ENCODE data around the gene GPC3.
"Not testable (repeated sequence)": the region's sequence is repeated elsewhere in the genome, so short reads cannot be mapped to it uniquely, and the experiment has no call there.

GPC3 gene

GRCh38 chrX:133640161-133641015 lies 345.0 kb downstream of the GPC3 start:
- DNase-seq, result no peak

GRCh38 chrX:133639726-133640125 lies 345.7 kb downstream of the GPC3 start:
- DNase-seq, result no peak

GRCh38 chrX:133638285-133638684 lies 347.1 kb downstream of the GPC3 start:
- DNase-seq, result no peak

DNA sequence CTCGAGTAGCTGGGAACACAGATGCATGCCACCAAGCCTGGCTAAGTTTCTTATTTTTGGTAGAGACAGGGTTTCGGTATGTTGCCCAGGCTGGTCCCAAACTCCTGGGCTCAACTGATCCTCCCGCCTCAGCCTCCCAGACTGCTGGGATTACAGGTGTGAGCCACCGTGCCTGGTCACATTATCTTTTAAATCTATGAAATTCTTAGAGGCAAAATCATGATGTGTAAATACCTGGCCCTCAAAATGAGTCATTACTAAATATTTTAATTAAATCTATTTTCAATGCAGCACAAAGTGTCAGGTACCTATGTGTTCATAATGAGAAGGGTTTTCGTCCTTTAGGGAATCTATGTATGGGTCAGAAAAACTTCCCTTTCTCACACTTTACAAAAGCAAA lies 347.6 kb downstream of the GPC3 start:
- no peak for DNase-seq

GRCh38 chrX:133636009-133636408 lies 349.4 kb downstream of the GPC3 start:
- no peak for DNase-seq

DNA sequence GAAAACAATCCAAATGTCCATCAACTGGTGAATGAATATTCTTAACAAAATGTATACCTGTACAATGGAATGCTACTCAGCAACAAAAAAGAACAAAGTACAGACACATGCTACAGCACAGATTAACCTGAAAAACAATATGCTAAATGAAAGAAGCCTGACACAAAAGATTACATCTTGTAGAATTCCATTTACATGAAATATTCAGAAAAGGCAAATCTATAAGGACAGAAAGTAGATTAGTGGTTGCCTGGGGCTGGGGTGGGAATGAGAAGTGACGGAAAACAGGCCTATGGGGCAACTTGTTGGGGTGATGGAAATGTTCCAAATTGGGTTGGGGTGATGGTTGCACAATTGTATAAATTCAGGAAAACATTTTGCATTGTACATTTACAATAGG lies 351.0 kb downstream of the GPC3 start:
- no peak for DNase-seq

DNA sequence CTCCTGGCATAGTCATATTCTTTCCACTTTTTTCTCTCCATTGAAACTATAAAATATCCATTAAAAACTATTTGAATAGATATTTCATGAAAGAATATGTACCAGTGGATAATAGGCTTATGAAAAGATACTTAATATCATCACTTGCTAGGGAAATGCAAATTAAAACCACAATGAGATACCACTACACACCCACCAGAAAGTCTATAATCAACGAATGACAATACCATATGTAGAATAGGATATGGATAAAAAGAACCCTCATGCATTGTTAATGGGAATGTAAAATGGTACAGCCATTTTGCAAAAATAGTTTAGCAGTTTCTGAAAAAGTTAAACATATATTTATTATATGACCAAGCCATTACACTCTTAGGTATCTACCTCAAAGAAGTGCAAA lies 351.4 kb downstream of the GPC3 start:
- DNase-seq, result no peak

GRCh38 chrX:133633162-133633561 lies 352.2 kb downstream of the GPC3 start:
- no peak for DNase-seq

DNA sequence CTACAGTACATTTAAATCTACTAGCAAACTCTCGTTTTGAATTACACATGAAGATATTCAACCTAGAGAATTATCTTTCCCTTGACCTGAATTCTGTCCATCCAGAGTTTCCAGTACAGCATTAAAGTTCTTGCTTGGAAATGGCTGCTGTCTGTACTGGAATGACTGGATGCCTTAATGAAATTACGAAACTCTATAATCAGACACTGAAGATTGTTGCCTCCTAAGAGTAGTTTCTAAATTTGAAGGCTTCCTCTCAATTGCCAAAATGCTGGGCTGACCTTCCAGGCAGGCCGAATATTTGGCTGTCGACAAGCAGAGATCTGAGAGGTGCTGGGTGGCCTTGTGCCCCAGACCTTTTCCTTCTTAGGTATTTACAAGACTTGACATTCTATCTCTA lies 355.0 kb downstream of the GPC3 start:
- DNase-seq, result no peak

- DNase-seq, result no peak
Measured at GRCh38 chrX:133627673-133628072, 357.7 kb downstream of the GPC3 start.

GRCh38 chrX:133621384-133621783 lies 364.0 kb downstream of the GPC3 start:
- DNase-seq, result not testable (repeated sequence)

GRCh38 chrX:133611676-133612075 lies 373.7 kb downstream of the GPC3 start:
- DNase-seq, result no peak

DNA sequence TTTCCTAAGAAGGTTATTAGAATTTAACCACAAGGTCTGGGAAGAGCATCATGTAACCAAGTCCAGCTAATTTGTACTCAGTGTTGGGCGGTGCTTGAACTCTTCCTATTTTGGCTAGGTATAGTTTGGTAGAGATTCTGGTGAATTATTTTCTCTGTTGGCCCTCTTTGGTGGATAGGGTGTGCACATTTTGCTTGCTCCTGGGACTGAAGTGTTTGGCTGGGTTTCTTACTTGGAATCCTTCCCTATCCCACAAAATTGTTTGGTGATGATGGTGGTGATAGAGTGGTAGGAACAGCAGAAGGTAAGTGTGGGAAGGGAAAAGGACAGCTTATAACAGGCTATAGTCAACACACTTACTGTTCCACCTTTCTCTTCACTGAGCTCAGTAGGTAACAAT lies 375.3 kb downstream of the GPC3 start:
- no peak for DNase-seq

DNA sequence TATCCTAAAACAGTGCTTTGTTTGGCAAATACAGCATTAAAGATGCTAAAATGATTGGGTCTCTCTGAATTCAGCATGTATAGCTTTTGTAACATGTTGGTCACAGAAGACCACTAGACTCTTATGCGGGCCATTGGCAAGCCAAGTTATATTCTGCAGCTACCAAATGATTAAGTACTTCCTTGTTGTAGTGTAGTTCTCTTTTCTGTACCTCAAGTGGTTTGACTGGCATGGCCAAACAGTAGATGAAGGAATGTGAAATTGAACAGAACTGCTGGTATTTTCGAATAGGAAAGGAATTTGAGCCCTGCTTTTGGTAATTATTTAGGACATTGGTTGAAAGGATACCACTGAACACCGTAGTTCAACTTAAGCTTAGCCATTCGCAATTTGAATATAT lies 376.2 kb downstream of the GPC3 start:
- no peak for DNase-seq

DNA sequence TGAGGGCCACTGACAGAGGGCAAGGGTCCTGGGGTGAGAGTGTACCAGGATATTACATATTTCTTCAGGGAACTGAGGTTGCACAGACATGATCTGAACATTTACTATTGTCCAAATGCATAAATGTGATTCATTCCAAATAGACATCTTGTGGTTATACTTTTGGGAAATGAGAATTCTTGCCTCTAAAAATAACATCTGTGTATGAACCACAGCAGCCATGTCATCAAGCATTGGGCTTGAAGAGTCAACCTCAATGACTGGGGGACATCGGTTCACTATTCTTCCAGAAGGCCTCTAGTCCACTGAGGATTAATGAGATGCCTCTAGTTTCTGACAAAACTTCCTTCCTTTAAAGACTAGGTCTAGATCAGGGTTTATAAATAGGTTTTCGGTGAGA lies 377.0 kb downstream of the GPC3 start:
- no peak for DNase-seq

DNA sequence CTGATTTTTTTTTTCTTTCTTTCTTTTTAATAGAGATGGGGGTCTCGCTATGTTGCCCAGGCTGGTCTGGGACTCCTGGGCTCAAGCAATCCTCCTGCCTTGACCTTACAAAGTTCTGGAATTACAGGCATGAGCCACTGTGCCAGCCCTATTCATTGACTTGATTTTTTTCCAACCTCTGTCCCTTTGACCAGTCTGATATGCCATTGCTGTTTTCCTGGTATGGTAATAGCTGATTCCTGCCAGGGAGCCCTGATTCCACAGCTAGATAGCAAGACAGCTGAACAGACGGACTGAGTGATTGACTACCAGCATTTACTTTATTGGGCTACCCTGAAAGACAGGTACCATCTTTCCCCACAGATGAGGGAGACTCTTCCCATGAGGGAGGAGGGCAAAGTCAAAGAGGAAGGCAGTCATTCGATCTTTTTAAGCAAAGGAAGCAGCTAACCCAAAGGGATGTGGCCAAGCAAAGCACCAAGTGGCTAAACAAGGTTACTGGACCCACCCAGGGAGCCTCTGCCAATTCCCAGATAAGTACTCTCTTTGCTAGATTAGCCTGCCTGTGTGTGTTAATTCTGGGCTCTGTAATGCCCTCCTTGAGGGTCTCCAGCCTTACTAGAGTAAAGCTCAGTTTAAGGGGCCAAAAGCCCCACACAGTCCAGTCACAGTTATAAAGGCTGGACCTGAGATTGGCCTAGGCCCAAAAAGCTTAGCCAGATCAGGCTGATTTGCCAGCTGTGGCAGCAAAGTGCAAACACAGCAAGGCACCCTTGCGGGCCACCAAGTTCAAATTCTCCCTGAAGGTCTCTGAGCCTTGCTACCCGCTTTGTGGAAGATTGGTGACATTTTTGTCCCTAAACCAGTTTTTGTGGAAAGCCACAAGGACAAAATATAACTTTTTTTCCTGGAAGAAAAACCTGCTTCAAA lies 377.7 kb downstream of the GPC3 start:
- DNase-seq, result no peak

DNA sequence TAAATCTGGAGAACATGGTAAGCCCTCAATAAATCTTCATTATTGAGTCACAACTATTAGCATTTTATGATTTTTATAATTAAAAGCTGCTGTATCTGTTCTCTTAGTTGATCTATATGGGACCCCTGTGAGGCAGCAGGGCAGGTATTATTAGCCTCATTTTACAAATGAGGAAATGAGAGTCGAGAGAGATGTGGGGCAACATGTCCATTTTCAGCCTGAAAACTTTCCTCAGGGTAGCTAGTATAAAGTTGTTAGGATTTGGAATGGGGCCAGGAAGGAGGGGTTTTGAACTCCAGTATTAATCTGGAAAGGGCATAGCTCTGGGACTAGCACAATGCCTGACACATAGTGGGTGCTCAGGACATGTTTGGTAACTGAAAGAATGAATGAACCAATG lies 378.4 kb downstream of the GPC3 start:
- no peak for DNase-seq

GRCh38 chrX:133604801-133605200 lies 380.6 kb downstream of the GPC3 start:
- no peak for DNase-seq

DNA sequence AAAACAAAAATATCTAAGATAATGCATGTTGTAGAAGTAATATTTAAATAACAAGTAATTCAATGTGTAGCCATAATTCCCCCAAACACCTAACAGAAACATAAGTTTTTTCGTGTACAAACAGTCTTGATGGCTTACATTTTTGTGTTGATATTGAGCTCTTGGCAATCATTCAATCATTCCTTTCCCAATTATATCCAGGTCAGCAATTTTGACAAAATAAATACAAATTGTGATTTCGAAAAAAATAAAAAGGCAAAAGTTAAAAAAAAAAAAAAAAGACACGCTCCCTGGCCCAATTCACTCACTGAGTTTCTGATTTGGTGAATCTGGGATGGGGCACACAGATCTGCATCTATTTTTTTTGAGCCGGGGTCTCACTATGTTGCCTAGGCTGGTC lies 382.5 kb downstream of the GPC3 start:
- DNase-seq, result no peak

- no peak for DNase-seq
Measured at GRCh38 chrX:133601116-133601515, 384.3 kb downstream of the GPC3 start.

- no peak for DNase-seq
Measured at GRCh38 chrX:133600536-133600935, 384.9 kb downstream of the GPC3 start.

DNA sequence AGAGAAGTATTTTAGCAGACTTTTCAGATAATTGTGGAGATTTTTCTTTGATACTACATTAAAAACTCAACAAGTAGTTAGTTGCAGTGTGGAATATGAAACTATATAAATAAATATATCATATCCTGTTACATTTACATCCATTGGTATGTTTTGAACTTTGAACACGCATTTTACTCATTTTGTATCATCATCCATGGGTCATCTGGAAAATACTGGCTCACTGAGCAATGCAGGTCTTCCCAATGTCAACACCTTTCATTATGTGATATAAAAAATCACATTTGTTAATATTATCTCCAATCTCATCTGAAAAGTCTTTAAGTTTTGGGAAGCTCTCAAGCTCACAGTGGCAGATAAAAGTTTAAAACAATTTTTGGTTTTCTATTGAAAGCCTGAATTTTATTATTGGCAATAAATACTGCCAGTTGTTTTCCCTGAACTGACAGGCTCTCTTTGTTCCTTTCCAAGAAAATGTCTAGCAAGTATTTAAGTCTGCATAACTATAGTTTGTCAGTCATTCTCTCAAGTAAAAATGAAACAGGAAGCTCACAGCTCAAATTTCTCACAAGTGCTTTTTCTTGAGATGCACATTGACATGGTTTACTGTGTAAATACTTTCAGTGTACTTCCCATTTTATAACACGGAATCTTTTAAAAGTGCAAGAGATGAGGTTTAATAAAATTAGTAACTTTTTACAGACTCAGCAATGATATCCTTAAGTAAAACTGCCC lies 386.6 kb downstream of the GPC3 start:
- DNase-seq, result no peak

- no peak for DNase-seq
Measured at GRCh38 chrX:133594156-133594555, 391.2 kb downstream of the GPC3 start.
